PC-3 (cell line): ENCODE measurements around the gene ALG1. TPM values are rescaled to one million over a fixed set of nuclear protein-coding genes. Genes with fewer than 3 reads are reported as not detected.
"Not testable (repeated sequence)": the region's sequence is repeated elsewhere in the genome, so short reads cannot be mapped to it uniquely, and the experiment has no call there.

ENCODE experiments used
- ATAC-seq: fragments of 200-7000 bp; cut with Tn5 transposase; 2 replicates; pipeline ENCODE4 v1.9.1; 2020; ENCODE audit warnings: mild to moderate bottlenecking, moderate library complexity
- BruUV-seq: library from RNA; stranded (reverse); fragments of 400-500 nt; replicated peaks from 2 replicates; lab custom pipeline; 2021; lab: Mats Ljungman, UMichigan
- CTCF ChIA-PET: fragments of 300-600 bp; sonication (Branson Sonifier 250); formaldehyde crosslinking; loops from one replicate; lab custom pipeline; 2022; ENCODE audit warnings: antibody characterized with exemption; lab: Charles Lee
- POLR2A ChIA-PET: fragments of 300-600 bp; sonication (Branson Sonifier 250); formaldehyde crosslinking; loops from one replicate; lab custom pipeline; 2022; ENCODE audit warnings: antibody characterized with exemption; ENCODE audit not compliant: unreplicated experiment; lab: Charles Lee
- DNase-seq: peaks from one replicate; pipeline ENCODE4 v3.0.0-alpha.2; 2015
- H2AFZ ChIP-seq: fragments of 300-600 bp; sonication (generic); 2 replicates; pipeline ENCODE4 v1.6.0; 2016; ENCODE audit warnings: antibody characterized with exemption, low read length
- H3F3A ChIP-seq: fragments of 300-600 bp; sonication (generic); one replicate; pipeline ENCODE4 v1.6.0; 2017; ENCODE audit warnings: antibody characterized with exemption, low read length, control low read depth, mild to moderate bottlenecking; ENCODE audit not compliant: unreplicated experiment
- H3K27ac ChIP-seq: fragments of 300-600 bp; sonication (generic); 2 replicates; pipeline ENCODE4 v1.5.1; 2016; ENCODE audit warnings: mild to moderate bottlenecking, low read length
- H3K27me3 ChIP-seq: fragments of 300-600 bp; sonication (generic); 2 replicates; pipeline ENCODE4 v1.6.1; 2016; ENCODE audit warnings: low read length, mixed read lengths
- H3K36me3 ChIP-seq: fragments of 300-600 bp; sonication (generic); 2 replicates; pipeline ENCODE4 v1.6.1; 2016; ENCODE audit warnings: low read depth, mixed run types, low read length, mixed read lengths
- H3K4me1 ChIP-seq: fragments of 300-600 bp; sonication (generic); 2 replicates; pipeline ENCODE4 v1.5.1; 2016; ENCODE audit warnings: low read length; ENCODE audit not compliant: insufficient read depth
- H3K4me2 ChIP-seq: fragments of 300-600 bp; sonication (generic); 2 replicates; pipeline ENCODE4 v1.6.0; 2016; ENCODE audit warnings: low read length
- H3K4me3 ChIP-seq: fragments of 300-600 bp; sonication (generic); 2 replicates; pipeline ENCODE4 v1.5.1; 2016; ENCODE audit warnings: mild to moderate bottlenecking, low read length, mixed read lengths
- H3K79me2 ChIP-seq: fragments of 300-600 bp; sonication (generic); 2 replicates; pipeline ENCODE4 v1.6.1; 2017; ENCODE audit warnings: low read length, mixed read lengths
- H3K9ac ChIP-seq: fragments of 300-600 bp; sonication (generic); 2 replicates; pipeline ENCODE4 v1.6.0; 2016; ENCODE audit warnings: mild to moderate bottlenecking, low read length
- H3K9me2 ChIP-seq: fragments of 300-600 bp; sonication (generic); replicated peaks from 2 replicates; pipeline ENCODE4 v1.6.1; 2016; ENCODE audit warnings: mixed run types, low read length, mixed read lengths
- H3K9me3 ChIP-seq: fragments of 300-600 bp; sonication (generic); 2 replicates; pipeline ENCODE4 v1.6.1; 2016; ENCODE audit warnings: low read length, mixed read lengths
- H4K20me1 ChIP-seq: fragments of 300-600 bp; sonication (generic); 2 replicates; pipeline ENCODE4 v1.6.1; 2016; ENCODE audit warnings: low read length, mixed read lengths
- intact Hi-C: fragments of 100-400 bp; cut with micrococcal nuclease; formaldehyde crosslinking; loops from 2 replicates; pipeline ENCODE4 v1.9.0; 2023
- total RNA-seq: library from RNA; depleted of rRNA; stranded (reverse); fragments of >200 nt; gene quantifications from 2 replicates; pipeline ENCODE4 v1.2.3, GENCODE V29; 2014; rRNA removed

ALG1 gene
- total RNA-seq, 1 experiment from 2014 or later = 29.7 TPM

DNA sequence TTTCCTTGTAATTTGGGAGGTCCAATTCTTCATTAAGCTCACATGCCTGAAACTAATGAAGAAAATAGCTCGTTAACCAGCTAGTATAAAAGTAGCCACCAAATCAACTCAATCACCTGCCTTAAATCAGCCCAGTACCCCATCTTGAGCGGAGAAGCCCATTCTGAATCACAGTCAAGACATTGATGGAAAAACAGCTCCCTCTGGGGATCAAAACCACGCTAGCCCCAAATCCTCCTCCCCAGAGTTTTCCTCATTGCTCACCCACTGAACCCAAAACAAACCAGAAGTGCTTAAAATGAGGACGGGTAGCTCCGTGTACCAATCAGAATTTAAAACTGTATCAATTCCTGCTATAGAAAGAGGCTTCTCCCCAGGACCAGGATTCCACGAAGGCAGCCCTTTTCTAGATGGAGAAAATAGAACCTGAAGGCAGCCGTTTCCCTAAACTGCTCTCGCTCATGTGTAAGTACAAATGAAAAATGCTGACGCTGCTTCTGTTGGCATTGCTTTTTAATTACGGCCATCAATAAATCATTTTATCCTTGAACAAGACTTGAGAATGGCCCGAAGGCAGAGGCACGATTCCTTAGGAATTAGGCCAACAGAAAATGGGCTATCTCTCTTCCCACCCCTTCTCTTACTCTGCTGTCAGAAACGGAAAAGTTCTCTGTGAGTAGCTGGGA, 61.4 kb downstream of the ALG1 start:
- H3K27ac ChIP-seq, H3K9me3 ChIP-seq, H3K9ac ChIP-seq, H3F3A ChIP-seq, H3K4me1 ChIP-seq, BruUV-seq, H4K20me1 ChIP-seq, ATAC-seq, H3K79me2 ChIP-seq, intact Hi-C loops, H3K4me2 ChIP-seq, DNase-seq, H2AFZ ChIP-seq, POLR2A ChIA-PET, H3K36me3 ChIP-seq, CTCF ChIA-PET, H3K9me2 ChIP-seq, H3K27me3 ChIP-seq, H3K4me3 ChIP-seq: not testable (repeated sequence)

DNA sequence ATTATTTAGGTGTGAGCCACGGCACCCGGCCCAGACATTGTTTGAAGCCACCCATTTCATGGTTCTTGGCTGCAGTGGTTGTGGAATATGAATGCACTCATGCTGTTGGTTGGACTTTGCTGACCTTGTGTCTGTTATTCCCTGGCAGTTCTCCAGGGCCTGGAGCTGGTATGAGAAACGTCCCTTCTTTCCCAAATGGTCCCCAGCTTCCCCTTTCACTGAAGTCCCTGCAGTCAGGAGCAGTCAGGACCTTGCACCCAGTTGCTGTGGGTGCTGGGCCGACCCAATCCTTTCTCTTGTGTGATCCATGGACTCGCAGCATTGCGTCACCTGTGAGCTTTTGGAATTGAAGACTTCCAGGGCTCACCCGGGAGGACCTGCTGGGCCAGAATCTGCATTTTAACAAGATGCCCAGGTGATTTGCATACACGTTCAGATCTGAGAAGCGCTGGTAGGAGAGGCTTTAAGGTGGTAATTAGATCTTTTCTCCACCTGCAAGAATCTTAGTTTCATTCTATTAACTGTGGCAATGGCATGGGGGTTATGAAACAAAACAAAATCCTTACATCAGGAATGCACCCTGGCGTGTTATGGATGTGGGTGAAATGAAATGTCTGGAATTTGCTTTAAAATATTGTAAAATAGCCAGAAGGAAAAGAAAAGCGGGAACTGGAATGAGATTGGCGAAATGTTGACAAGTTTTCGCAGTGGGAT, 63.3 kb downstream of the ALG1 start:
- BruUV-seq, H3K4me1 ChIP-seq, H3K27me3 ChIP-seq, H3K9me2 ChIP-seq, H3K36me3 ChIP-seq, H2AFZ ChIP-seq, H3K79me2 ChIP-seq, POLR2A ChIA-PET, H3K27ac ChIP-seq, H3K9ac ChIP-seq, H3K4me3 ChIP-seq, H3K9me3 ChIP-seq, H3F3A ChIP-seq, DNase-seq, H3K4me2 ChIP-seq, H4K20me1 ChIP-seq, intact Hi-C loops, ATAC-seq, CTCF ChIA-PET: not testable (repeated sequence)

Other genes with a start within 250 kb of the ALG1 start
- 30.6 and 41.2 TPM in 2 replicates for gene GLYR1, start 224.6 kb upstream of the ALG1 start, total RNA-seq
- gene UBN1, start 224.4 kb upstream of the ALG1 start, total RNA-seq = 21.4 and 21.9 TPM in 2 replicates
- gene PPL, start 134.7 kb upstream of the ALG1 start, total RNA-seq = 18.8 and 22.8 TPM in 2 replicates
- gene SEC14L5, start 113.5 kb upstream of the ALG1 start, total RNA-seq = not detected in 2 replicates
- gene NAGPA, start 37.9 kb upstream of the ALG1 start, total RNA-seq = 26.2 and 42.9 TPM in 2 replicates
- gene C16orf89, start 5.9 kb upstream of the ALG1 start, total RNA-seq = not detected in 2 replicates
- gene EEF2KMT, start 26.0 kb downstream of the ALG1 start, total RNA-seq = 23.7 and 25.8 TPM in 2 replicates